ENCODE results near the gene GNA12.

The GNA12 gene

DNA sequence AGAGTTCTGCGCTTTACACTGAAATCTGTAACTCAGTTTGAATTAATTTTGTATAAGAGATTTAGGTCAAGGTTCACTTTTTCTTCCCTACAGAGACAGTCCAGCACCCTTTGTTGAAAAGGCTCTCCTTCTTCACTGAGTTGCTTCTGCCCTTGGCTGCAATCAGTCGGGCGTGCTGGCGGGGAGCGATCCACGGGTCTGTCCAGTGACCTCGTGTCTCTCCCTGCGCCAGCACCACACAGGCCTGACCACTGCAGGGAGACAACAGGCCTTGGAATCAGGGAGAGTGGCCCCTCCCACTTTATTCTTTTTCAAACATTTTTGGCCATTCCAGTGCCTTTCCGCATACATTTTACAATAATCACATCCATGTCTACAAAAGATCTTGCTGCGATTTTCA lies 89.2 kb downstream of the GNA12 start:
- Histone ChIP-seq H3K36me3 (ENCODE audit: low read length) (no peaks in the 10 kb centered on the region), H3K9me2 (replicated peaks; ENCODE audit: insufficient read depth, low read length) (no peaks in the 10 kb centered on the region), H3K4me3 (ENCODE audit: insufficient read depth, low read length, poor library complexity, severe bottlenecking) (no peak overlapping the region), H3K4me2 (ENCODE audit: low read depth, low read length, poor library complexity, severe bottlenecking) (no peak overlapping the region), H3K79me2 (ENCODE audit: insufficient read depth, low read length) (no peaks in the 10 kb centered on the region), H3K9ac (ENCODE audit: low read length) (no peak overlapping the region), H3F3A (ENCODE audit: insufficient read depth) (0 out of 2 replicates have a peak, but pooled peaks cover 5% of the 10 kb centered on the region), H3K27me3 (ENCODE audit: low read length) (no peaks in the 10 kb centered on the region), H3K9me3 (ENCODE audit: insufficient read depth, low read length) (no peaks in the 10 kb centered on the region), H4K20me1 (ENCODE audit: low read depth, low read length) (no peaks in the 10 kb centered on the region), H3K27ac (ENCODE audit: low read depth, low read length) (no peak overlapping the region), H2AFZ (ENCODE audit: low read depth, low read length, severe bottlenecking) (no peak overlapping the region)
- no peak for TF ChIP-seq EZH2phosphoT487 (conservative IDR thresholded peaks at IDR 0.05; ENCODE audit: low read length)
- TF ChIP-seq, protein P1, sequence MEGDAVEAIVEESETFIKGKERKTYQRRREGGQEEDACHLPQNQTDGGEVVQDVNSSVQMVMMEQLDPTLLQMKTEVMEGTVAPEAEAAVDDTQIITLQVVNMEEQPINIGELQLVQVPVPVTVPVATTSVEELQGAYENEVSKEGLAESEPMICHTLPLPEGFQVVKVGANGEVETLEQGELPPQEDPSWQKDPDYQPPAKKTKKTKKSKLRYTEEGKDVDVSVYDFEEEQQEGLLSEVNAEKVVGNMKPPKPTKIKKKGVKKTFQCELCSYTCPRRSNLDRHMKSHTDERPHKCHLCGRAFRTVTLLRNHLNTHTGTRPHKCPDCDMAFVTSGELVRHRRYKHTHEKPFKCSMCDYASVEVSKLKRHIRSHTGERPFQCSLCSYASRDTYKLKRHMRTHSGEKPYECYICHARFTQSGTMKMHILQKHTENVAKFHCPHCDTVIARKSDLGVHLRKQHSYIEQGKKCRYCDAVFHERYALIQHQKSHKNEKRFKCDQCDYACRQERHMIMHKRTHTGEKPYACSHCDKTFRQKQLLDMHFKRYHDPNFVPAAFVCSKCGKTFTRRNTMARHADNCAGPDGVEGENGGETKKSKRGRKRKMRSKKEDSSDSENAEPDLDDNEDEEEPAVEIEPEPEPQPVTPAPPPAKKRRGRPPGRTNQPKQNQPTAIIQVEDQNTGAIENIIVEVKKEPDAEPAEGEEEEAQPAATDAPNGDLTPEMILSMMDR (IDR thresholded peaks at IDR 0.05; ENCODE audit: insufficient read depth, low read length, poor library complexity, severe bottlenecking), result no peak

- Histone ChIP-seq H3K4me2 (ENCODE audit: low read depth, low read length, poor library complexity, severe bottlenecking) (no peak overlapping the region), H4K20me1 (ENCODE audit: low read depth, low read length) (no peaks in the 10 kb centered on the region), H3K27me3 (ENCODE audit: low read length) (no peaks in the 10 kb centered on the region), H3K9ac (ENCODE audit: low read length) (no peak overlapping the region), H3K27ac (ENCODE audit: low read depth, low read length) (no peak overlapping the region), H2AFZ (ENCODE audit: low read depth, low read length, severe bottlenecking) (no peak overlapping the region), H3K79me2 (ENCODE audit: insufficient read depth, low read length) (no peaks in the 10 kb centered on the region), H3K9me2 (replicated peaks; ENCODE audit: insufficient read depth, low read length) (no peaks in the 10 kb centered on the region), H3K36me3 (ENCODE audit: low read length) (no peaks in the 10 kb centered on the region), H3K9me3 (ENCODE audit: insufficient read depth, low read length) (no peaks in the 10 kb centered on the region), H3F3A (ENCODE audit: insufficient read depth) (0 out of 2 replicates have a peak, but pooled peaks cover 5% of the 10 kb centered on the region), H3K4me3 (ENCODE audit: insufficient read depth, low read length, poor library complexity, severe bottlenecking) (no peak overlapping the region)
- TF ChIP-seq, protein P1 (IDR thresholded peaks at IDR 0.05; ENCODE audit: insufficient read depth, low read length, poor library complexity, severe bottlenecking), result no peak
- TF ChIP-seq EZH2phosphoT487 (conservative IDR thresholded peaks at IDR 0.05; ENCODE audit: low read length), result no peak
Observed at GRCh38 chr7:2754086-2754485, 90.0 kb downstream of the GNA12 start.

GRCh38 chr7:2753148-2753547 lies 91.0 kb downstream of the GNA12 start:
- H3K9ac ChIP-seq (ENCODE audit: low read length), result no peak overlapping the region
- H3K27ac ChIP-seq (ENCODE audit: low read depth, low read length), result no peak overlapping the region
- H4K20me1 ChIP-seq (ENCODE audit: low read depth, low read length), result no peaks in the 10 kb centered on the region
- H2AFZ ChIP-seq (ENCODE audit: low read depth, low read length, severe bottlenecking), result no peak overlapping the region
- TF ChIP-seq, protein P1 (IDR thresholded peaks at IDR 0.05; ENCODE audit: insufficient read depth, low read length, poor library complexity, severe bottlenecking), result no peak
- TF ChIP-seq EZH2phosphoT487 (conservative IDR thresholded peaks at IDR 0.05; ENCODE audit: low read length), result no peak
- no peaks in the 10 kb centered on the region for H3K27me3 ChIP-seq (ENCODE audit: low read length)
- H3K4me3 ChIP-seq (ENCODE audit: insufficient read depth, low read length, poor library complexity, severe bottlenecking), result no peak overlapping the region
- H3K36me3 ChIP-seq (ENCODE audit: low read length), result no peaks in the 10 kb centered on the region
- no peaks in the 10 kb centered on the region for H3K79me2 ChIP-seq (ENCODE audit: insufficient read depth, low read length)
- no peaks in the 10 kb centered on the region for H3K9me2 ChIP-seq (replicated peaks; ENCODE audit: insufficient read depth, low read length)
- H3K4me2 ChIP-seq (ENCODE audit: low read depth, low read length, poor library complexity, severe bottlenecking), result no peak overlapping the region
- H3K9me3 ChIP-seq (ENCODE audit: insufficient read depth, low read length), result no peaks in the 10 kb centered on the region
- H3F3A ChIP-seq (ENCODE audit: insufficient read depth), result 0 out of 2 replicates have a peak, but pooled peaks cover 5% of the 10 kb centered on the region

Data from SU-DHL-6 (cell line).